Measurements from ENCODE around the gene TNS3. TPM values are rescaled to one million over a fixed set of nuclear protein-coding genes. Genes with fewer than 3 reads are reported as not detected.
A peak's percentile ranks its signal among the peaks of the same experiment; 100 is the strongest.

The TNS3 gene
- polyA plus RNA-seq, 1 of the 3 experiments (the other 2 are of a cell fraction), result 72.3 TPM

- TF ChIP-seq MAX (IDR thresholded peaks at IDR 0.05; ENCODE audit: low read depth), result no peak
- TF ChIP-seq NFIC (IDR thresholded peaks at IDR 0.05; ENCODE audit: borderline replicate concordance), result no peak
- TF ChIP-seq CHD2 (IDR thresholded peaks at IDR 0.05; ENCODE audit: low read length, partially characterized antibody), result no peak
- TF ChIP-seq EP300 (IDR thresholded peaks at IDR 0.05; ENCODE audit: borderline replicate concordance in 1 of 2, low read depth in 1 of 2, low read length in 1 of 2), result no peak
- no peak for TF ChIP-seq RXRA (IDR thresholded peaks at IDR 0.05; ENCODE audit: borderline replicate concordance, low read depth)
- TF ChIP-seq ELF1 (IDR thresholded peaks at IDR 0.05), result no peak
- TF ChIP-seq JUND (IDR thresholded peaks at IDR 0.05), result no peak
- TF ChIP-seq CTCF (IDR thresholded peaks at IDR 0.05), result no peak
- no peak for TF ChIP-seq FOSL2 (IDR thresholded peaks at IDR 0.05; ENCODE audit: borderline replicate concordance, low read depth)
Measured at GRCh38 chr7:47330561-47331178, 251.2 kb downstream of the TNS3 start (continued).

- peaks cover 29 to 47% of the 10 kb centered on the region in 2 experiments for H3K4me1 ChIP-seq (ENCODE audit: control insufficient read depth in 1 of 2, insufficient read depth in 2 of 2, low read depth in 1 of 2, low read length in 1 of 2)
- H3K27me3 ChIP-seq (ENCODE audit: insufficient read depth), result no peaks in the 10 kb centered on the region
- H3K4me2 ChIP-seq, result no peak overlapping the region
- H3K9ac ChIP-seq, result no peak overlapping the region
- no peaks in the 10 kb centered on the region; the same call in 1 of the 2 replicates for H4K20me1 ChIP-seq (ENCODE audit: insufficient read depth)
- H2AFZ ChIP-seq (ENCODE audit: low read depth), result no peak overlapping the region
- peaks cover 16% of the 10 kb centered on the region for H3F3A ChIP-seq (replicated peaks; ENCODE audit: insufficient read depth)
- no peak for DNase-seq
- H3K9me2 ChIP-seq, result no peaks in the 10 kb centered on the region
- H3K9me3 ChIP-seq, result no peaks in the 10 kb centered on the region
- WGBS (ENCODE audit: low lambda C conversion rate), result 95% methylated on average over 5 of the region's 6 CpGs
- no peak overlapping the region for H3K27ac ChIP-seq (ENCODE audit: low read depth in 2 of 2, low read length in 1 of 2)
- H3K4me3 ChIP-seq (ENCODE audit: low read depth in 2 of 2, low read length in 1 of 2), result no peak overlapping the region
- CTCF ChIA-PET, result interaction anchor here (1.7 to 2.1 kb wide), 2 partner anchors 64 to 106 kb away, joined by 6 to 8 read pairs; no protein-coding TSS in a partner anchor
- TF ChIP-seq RAD21 (IDR thresholded peaks at IDR 0.05; ENCODE audit: low read length) (peak; percentile 14; the same call in 1 of the 2 replicates), EZH2phosphoT487 (IDR thresholded peaks at IDR 0.05; ENCODE audit: borderline replicate concordance, low read depth) (no peak)
- no peaks in the 10 kb centered on the region for H3K79me2 ChIP-seq (ENCODE audit: insufficient read depth)
- POLR2A ChIA-PET, result no interaction called here
- peaks cover 0 to 51% of the 10 kb centered on the region in 2 experiments for H3K36me3 ChIP-seq (replicated peaks in 1 of 2; ENCODE audit: control insufficient read depth in 1 of 2, insufficient read depth in 2 of 2, low read length in 1 of 2)
Measured at GRCh38 chr7:47330026-47330425, 251.9 kb downstream of the TNS3 start.

GRCh38 chr7:47329320-47329926, 252.5 kb downstream of the TNS3 start:
- ChIA-PET CTCF (interaction anchor here (0.6 to 2.1 kb wide), 3 partner anchors 63 to 106 kb away, joined by 3 to 8 read pairs (median 6); no protein-coding TSS in a partner anchor), POLR2A (no interaction called here)
- Histone ChIP-seq H3K9ac (no peak overlapping the region), H3K4me2 (no peak overlapping the region), H3K27me3 (ENCODE audit: insufficient read depth) (no peaks in the 10 kb centered on the region), H3K27ac (ENCODE audit: low read depth in 2 of 2, low read length in 1 of 2) (peak overlapping the region in 1 of 2 experiments; percentile 11; a peak in 1 of 4 replicates), H3K9me2 (no peaks in the 10 kb centered on the region), H3F3A (replicated peaks; ENCODE audit: insufficient read depth) (peaks cover 16% of the 10 kb centered on the region), H3K79me2 (ENCODE audit: insufficient read depth) (0 out of 2 replicates have a peak, but pooled peaks cover 1% of the 10 kb centered on the region), H3K36me3 (replicated peaks in 1 of 2; ENCODE audit: control insufficient read depth in 1 of 2, insufficient read depth in 2 of 2, low read length in 1 of 2) (peaks cover 6 to 49% of the 10 kb centered on the region in 2 experiments), H3K4me3 (ENCODE audit: low read depth in 2 of 2, low read length in 1 of 2) (no peak overlapping the region), H3K4me1 (ENCODE audit: control insufficient read depth in 1 of 2, insufficient read depth in 2 of 2, low read depth in 1 of 2, low read length in 1 of 2) (peaks cover 29 to 47% of the 10 kb centered on the region in 2 experiments), H4K20me1 (ENCODE audit: insufficient read depth) (no peaks in the 10 kb centered on the region; the same call in 1 of the 2 replicates), H2AFZ (ENCODE audit: low read depth) (no peak overlapping the region), H3K9me3 (no peaks in the 10 kb centered on the region)
- WGBS (ENCODE audit: low lambda C conversion rate), result 95% methylated on average over 19 of the region's 19 CpGs
- DNase-seq, result no peak
- TF ChIP-seq EZH2phosphoT487 (IDR thresholded peaks at IDR 0.05; ENCODE audit: borderline replicate concordance, low read depth), result no peak
- no peak for TF ChIP-seq FOXM1 (IDR thresholded peaks at IDR 0.05; ENCODE audit: low read depth)
- TF ChIP-seq EP300 (IDR thresholded peaks at IDR 0.05; ENCODE audit: borderline replicate concordance in 1 of 2, low read depth in 1 of 2, low read length in 1 of 2), result no peak
- TF ChIP-seq NRF1 (IDR thresholded peaks at IDR 0.05; ENCODE audit: low read depth, low read length), result no peak
- TF ChIP-seq YY1 (IDR thresholded peaks at IDR 0.05; ENCODE audit: low read depth), result no peak
- no peak for TF ChIP-seq PBX3 (IDR thresholded peaks at IDR 0.05)
- TF ChIP-seq TAF1 (IDR thresholded peaks at IDR 0.05; ENCODE audit: borderline replicate concordance, low read depth, low read length), result no peak
- no peak for TF ChIP-seq NFIC (IDR thresholded peaks at IDR 0.05; ENCODE audit: borderline replicate concordance)
- no peak for TF ChIP-seq TEAD4 (IDR thresholded peaks at IDR 0.05; ENCODE audit: borderline replicate concordance, insufficient read depth)
- no peak for TF ChIP-seq RFX5 (IDR thresholded peaks at IDR 0.05; ENCODE audit: low read length)
- TF ChIP-seq ELF1 (IDR thresholded peaks at IDR 0.05), result no peak
- TF ChIP-seq SMC3 (IDR thresholded peaks at IDR 0.05; ENCODE audit: low read depth, low read length), result no peak

All from SK-N-SH (cell line).